SK-N-SH (cell line): ENCODE data around the gene SLC2A3. TPM values are rescaled to one million over a fixed set of nuclear protein-coding genes. Genes with fewer than 3 reads are reported as not detected.
A peak's percentile ranks its signal among the peaks of the same experiment; 100 is the strongest.
"Not testable (repeated sequence)": the region's sequence is repeated elsewhere in the genome, so short reads cannot be mapped to it uniquely, and the experiment has no call there.

Experiments used
- CTCF ChIA-PET: fragments of 300-600, 350-600 bp; formaldehyde crosslinking; extraction: SDS; loops from one replicate; lab custom pipeline; 2021; lab: Yijun Ruan, JAX
- POLR2A ChIA-PET: fragments of 350-600 bp; sonication (Branson Sonifier 250); formaldehyde crosslinking; extraction: SDS; loops from one replicate; lab custom pipeline; 2020; ENCODE audit warnings: antibody characterized with exemption, inconsistent platforms; lab: Yijun Ruan, JAX
- DNase-seq: peaks from one replicate; pipeline ENCODE4 v3.0.0; 2012
- H2AFZ ChIP-seq: fragments of 200-600 bp; sonication (generic); 2 replicates; pipeline ENCODE4 v1.8.1; 2016; ENCODE audit warnings: antibody characterized with exemption, mild to moderate bottlenecking, low read depth
- H3F3A ChIP-seq: fragments of 200-600 bp; sonication (generic); replicated peaks from 2 replicates; pipeline ENCODE3; 2016; ENCODE audit warnings: antibody characterized with exemption, mild to moderate bottlenecking; ENCODE audit not compliant: insufficient read depth
- H3K27ac ChIP-seq, 2 experiments: fragments of 200-500 bp in 1 of 2; fragments of 200-600 bp in 1 of 2; sonication (Bioruptor generic) in 1 of 2; sonication (generic), shearing (Covaris generic) in 1 of 2; 2 replicates each; pipeline versions ENCODE4 v1.5.1 to v1.6.1; 2014 to 2016; ENCODE audit warnings: low read depth in 2 of 2, inconsistent platforms in 1 of 2, low read length in 1 of 2, mild to moderate bottlenecking in 1 of 2, mixed read lengths in 1 of 2
- H3K27me3 ChIP-seq: fragments of 200-600 bp; sonication (generic), shearing (Covaris generic); 2 replicates; pipeline ENCODE4 v1.6.1; 2016; ENCODE audit warnings: mixed run types; ENCODE audit not compliant: insufficient read depth
- H3K36me3 ChIP-seq, 2 experiments: fragments of 200-500 bp in 1 of 2; fragments of 200-600 bp in 1 of 2; sonication (Bioruptor generic) in 1 of 2; sonication (generic) in 1 of 2; replicated peaks in 1 of 2; 2 replicates each; pipeline versions ENCODE3 to v1.5.1; 2014 to 2016; ENCODE audit warnings: low read length in 1 of 2, mild to moderate bottlenecking in 1 of 2; ENCODE audit not compliant: insufficient read depth in 2 of 2, control insufficient read depth in 1 of 2
- H3K4me1 ChIP-seq, 2 experiments: fragments of 200-500 bp in 1 of 2; fragments of 200-600 bp in 1 of 2; sonication (Bioruptor generic) in 1 of 2; sonication (generic), shearing (Covaris generic) in 1 of 2; 2 replicates each; pipeline versions ENCODE4 v1.5.1 to v1.6.1; 2014 to 2016; ENCODE audit warnings: low read depth in 1 of 2, low read length in 1 of 2, mixed run types in 1 of 2; ENCODE audit not compliant: insufficient read depth in 2 of 2, control insufficient read depth in 1 of 2
- H3K4me2 ChIP-seq: fragments of 200-600 bp; sonication (generic), shearing (Covaris generic); 2 replicates; pipeline ENCODE4 v1.6.1; 2017; ENCODE audit warnings: mixed run types
- H3K4me3 ChIP-seq, 2 experiments: fragments of 200-500 bp in 1 of 2; fragments of 200-600 bp in 1 of 2; sonication (Bioruptor generic) in 1 of 2; sonication (generic), shearing (Covaris generic) in 1 of 2; 2 replicates each; pipeline versions ENCODE4 v1.5.1 to v1.8.1; 2014 to 2016; ENCODE audit warnings: low read depth in 2 of 2, inconsistent platforms in 1 of 2, low read length in 1 of 2, mild to moderate bottlenecking in 1 of 2, mixed read lengths in 1 of 2, moderate library complexity in 1 of 2
- H3K79me2 ChIP-seq: fragments of 200-600 bp; sonication (generic); 2 replicates; pipeline ENCODE4 v1.8.1; 2017; ENCODE audit warnings: mild to moderate bottlenecking; ENCODE audit not compliant: insufficient read depth
- H3K9ac ChIP-seq: fragments of 200-600 bp; sonication (generic); 2 replicates; pipeline ENCODE4 v1.6.1; 2017; ENCODE audit warnings: mixed run types
- H3K9me2 ChIP-seq: fragments of 200-600 bp; sonication (generic); 2 replicates; pipeline ENCODE4 v1.6.1; 2017; ENCODE audit warnings: mixed run types
- H3K9me3 ChIP-seq: fragments of 200-600 bp; sonication (generic); 2 replicates; pipeline ENCODE4 v1.6.1; 2017; ENCODE audit warnings: mixed run types, mild to moderate bottlenecking, moderate library complexity
- H4K20me1 ChIP-seq: fragments of 200-600 bp; sonication (generic); 2 replicates; pipeline ENCODE4 v1.6.1; 2017; ENCODE audit warnings: mild to moderate bottlenecking, mixed run types; ENCODE audit not compliant: insufficient read depth
- CTCF ChIP-seq: fragments of 200-600 bp; sonication (generic); IDR thresholded peaks from 2 replicates; pipeline ENCODE4 v1.6.1; 2017; ENCODE audit warnings: antibody characterized with exemption, mild to moderate bottlenecking, moderate library complexity
- ELF1 ChIP-seq: IDR thresholded peaks from 2 replicates; pipeline ENCODE4 v1.4.0; 2012
- EP300 ChIP-seq, 2 experiments: IDR thresholded peaks; 2 replicates each; pipeline versions ENCODE4 v1.4.0 to v1.6.1; 2012; ENCODE audit warnings: borderline replicate concordance in 1 of 2, low read depth in 1 of 2, low read length in 1 of 2
- GABPA ChIP-seq: IDR thresholded peaks from 2 replicates; pipeline ENCODE4 v1.4.0; 2012; ENCODE audit warnings: low read depth, mild to moderate bottlenecking
- PBX3 ChIP-seq: IDR thresholded peaks from 2 replicates; pipeline ENCODE4; 2012
- POLR2AphosphoS5 ChIP-seq: IDR thresholded peaks from 2 replicates; pipeline ENCODE4 v1.6.1; 2012; ENCODE audit warnings: low read depth, low read length
- REST ChIP-seq: IDR thresholded peaks from 2 replicates; pipeline ENCODE4 v1.6.1; 2012; ENCODE audit warnings: mild to moderate bottlenecking, low read depth, low read length, moderate library complexity
- RFX5 ChIP-seq: IDR thresholded peaks from 2 replicates; pipeline ENCODE4 v1.6.1; 2012; ENCODE audit warnings: mild to moderate bottlenecking, improper control_type of control experiment, low read length
- SMC3 ChIP-seq: IDR thresholded peaks from 2 replicates; pipeline ENCODE4 v1.6.1; 2012; ENCODE audit warnings: low read depth, low read length, improper control_type of control experiment
- TAF1 ChIP-seq: IDR thresholded peaks from 2 replicates; pipeline ENCODE4 v1.6.1; 2012; ENCODE audit warnings: low read depth, mild to moderate bottlenecking, low read length, moderate library complexity, borderline replicate concordance
- TEAD4 ChIP-seq: IDR thresholded peaks from 2 replicates; pipeline ENCODE4 v1.4.0; 2012; ENCODE audit warnings: mild to moderate bottlenecking, borderline replicate concordance; ENCODE audit not compliant: insufficient read depth
- USF1 ChIP-seq: IDR thresholded peaks from 2 replicates; pipeline ENCODE4 v1.4.0; 2012; ENCODE audit warnings: low read depth, borderline replicate concordance
- YY1 ChIP-seq: IDR thresholded peaks from 2 replicates; pipeline ENCODE4 v1.4.0; 2012; ENCODE audit warnings: low read depth, mild to moderate bottlenecking
- WGBS: methylation state at CpG from one replicate; pipeline ENCODE4 v1.1.6; 2017; ENCODE audit warnings: low lambda C conversion rate; 5-methylcytosine and 5-hydroxymethylcytosine counted together
- polyA plus RNA-seq, 3 experiments: library from polyadenylated mRNA; depleted of rRNA; stranded (reverse); fragments of >200 nt; gene quantifications; 2 replicates each; pipeline ENCODE4 v1.2.3, GENCODE V29; 2012

SLC2A3 gene
- polyA plus RNA-seq, 1 of the 3 experiments (the other 2 are of a cell fraction), result 26.6 TPM

GRCh38 chr12:7932599-7933240 is 3.3 kb downstream of the SLC2A3 start:
- Histone ChIP-seq H3K79me2 (peaks cover 25% of the 10 kb centered on the region), H3K4me2 (peak overlapping the region; percentile 84; the same call in 1 of the 2 replicates), H3K36me3 (peaks cover 20 to 31% of the 10 kb centered on the region in 2 experiments), H3K4me3 (peak overlapping the region in 1 of 2 experiments; percentile 74; a peak in 1 of 4 replicates)
- H4K20me1 ChIP-seq, H2AFZ ChIP-seq, H3K9me2 ChIP-seq, H3K4me1 ChIP-seq, POLR2A ChIA-PET, H3K9ac ChIP-seq, H3F3A ChIP-seq, DNase-seq, H3K27ac ChIP-seq, H3K27me3 ChIP-seq, H3K9me3 ChIP-seq: not testable (repeated sequence)
- CTCF ChIA-PET, result interaction anchor here (0.9 to 4.4 kb wide), 10 partner anchors 10 to 126 kb away, joined by 3 to 29 read pairs (median 4); no protein-coding TSS in a partner anchor
- WGBS, result 49% methylated on average over 11 of the region's 11 CpGs
- peak; percentile 80; the same call in 1 of the 2 replicates for TF ChIP-seq REST

GRCh38 chr12:7929083-7929792 is 6.7 kb downstream of the SLC2A3 start:
- ChIA-PET CTCF (no interaction called here), POLR2A (no interaction called here)
- no peaks in the 10 kb centered on the region for H3K4me1 ChIP-seq
- no peaks in the 10 kb centered on the region for H4K20me1 ChIP-seq
- peaks cover 3% of the 10 kb centered on the region for H3F3A ChIP-seq
- peaks cover 8% of the 10 kb centered on the region; the same call in 1 of the 2 replicates for H3K79me2 ChIP-seq
- H3K4me2 ChIP-seq, result no peak overlapping the region
- no peak for DNase-seq
- 80% methylated on average over 8 of the region's 8 CpGs for WGBS
- H3K36me3 ChIP-seq, result peaks cover 32 to 49% of the 10 kb centered on the region in 2 experiments
- no peak overlapping the region for H3K27ac ChIP-seq
- no peaks in the 10 kb centered on the region for H3K9me2 ChIP-seq
- no peaks in the 10 kb centered on the region for H3K9me3 ChIP-seq
- H3K4me3 ChIP-seq, result no peak overlapping the region
- H3K27me3 ChIP-seq, result no peaks in the 10 kb centered on the region
- no peak overlapping the region for H3K9ac ChIP-seq
- no peak overlapping the region for H2AFZ ChIP-seq
- TF ChIP-seq YY1 (no peak), ELF1 (no peak), SMC3 (no peak), CTCF (no peak), PBX3 (no peak), USF1 (no peak), TEAD4 (no peak), TAF1 (no peak), RFX5 (no peak), EP300 (IDR thresholded peaks at IDR 0.05; ENCODE audit: borderline replicate concordance in 1 of 2, low read depth in 1 of 2, low read length in 1 of 2) (no peak), POLR2AphosphoS5 (no peak), GABPA (no peak), REST (no peak)
